ENCODE results near the gene ZNF557.
"Not testable (repeated sequence)": the region's sequence is repeated elsewhere in the genome, so short reads cannot be mapped to it uniquely, and the experiment has no call there.

Gene ZNF557

GRCh38 chr19:7069042-7069903 is at the start of gene ZNF557:
Gene ZNF557, plus strand, starts transcription at chr19:7069703. Its CDS starts 5,372 bp downstream, at chr19:7075075.
- peak; percentile 94 for DNase-seq (ENCODE audit: low read depth)

GRCh38 chr19:7021331-7021730 is 48.2 kb upstream of the ZNF557 start, which contains the start of gene MBD3L2B:
Gene MBD3L2B, minus strand, starts transcription at chr19:7021431. Its CDS starts 34 bp downstream, at chr19:7021397.
- DNase-seq (ENCODE audit: low read depth), result not testable (repeated sequence)

- DNase-seq (ENCODE audit: low read depth), result not testable (repeated sequence)
These were observed 40.7 kb upstream of the ZNF557 start for GRCh38 chr19:7028790-7029189.

DNA sequence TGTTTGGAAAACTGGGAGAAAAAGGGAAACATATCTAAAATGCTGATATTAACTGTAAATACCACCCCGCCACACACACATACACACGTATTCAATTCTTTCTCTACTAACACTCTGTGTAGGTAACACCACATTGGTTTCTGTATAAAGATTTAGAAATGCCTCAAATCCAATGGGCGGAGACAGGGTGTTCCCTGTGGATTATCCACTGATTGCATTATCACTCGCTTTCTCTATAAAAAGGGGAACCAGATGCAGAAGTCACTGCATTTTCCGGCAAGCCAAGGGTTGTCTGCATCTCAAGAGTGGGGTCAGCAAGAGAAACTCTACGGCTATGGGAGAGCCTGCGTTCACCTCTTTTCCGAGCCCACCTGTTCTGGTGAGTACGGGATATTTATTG is 39.2 kb upstream of the ZNF557 start, which contains the start of gene MBD3L5:
TSS of gene MBD3L5 (plus strand) at position 301 of the 400 bp plus-strand sequence. CDS start at position 335, 34 bp downstream.
- not testable (repeated sequence) for DNase-seq (ENCODE audit: low read depth)

DNA sequence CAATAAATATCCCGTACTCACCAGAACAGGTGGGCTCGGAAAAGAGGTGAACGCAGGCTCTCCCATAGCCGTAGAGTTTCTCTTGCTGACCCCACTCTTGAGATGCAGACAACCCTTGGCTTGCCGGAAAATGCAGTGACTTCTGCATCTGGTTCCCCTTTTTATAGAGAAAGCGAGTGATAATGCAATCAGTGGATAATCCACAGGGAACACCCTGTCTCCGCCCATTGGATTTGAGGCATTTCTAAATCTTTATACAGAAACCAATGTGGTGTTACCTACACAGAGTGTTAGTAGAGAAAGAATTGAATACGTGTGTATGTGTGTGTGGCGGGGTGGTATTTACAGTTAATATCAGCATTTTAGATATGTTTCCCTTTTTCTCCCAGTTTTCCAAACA is 29.4 kb upstream of the ZNF557 start, which contains the start of gene MBD3L4:
TSS of gene MBD3L4 (minus strand) at position 101 of the 400 bp plus-strand sequence. CDS start at position 66, 35 bp downstream.
- DNase-seq (ENCODE audit: low read depth), result not testable (repeated sequence)

DNA sequence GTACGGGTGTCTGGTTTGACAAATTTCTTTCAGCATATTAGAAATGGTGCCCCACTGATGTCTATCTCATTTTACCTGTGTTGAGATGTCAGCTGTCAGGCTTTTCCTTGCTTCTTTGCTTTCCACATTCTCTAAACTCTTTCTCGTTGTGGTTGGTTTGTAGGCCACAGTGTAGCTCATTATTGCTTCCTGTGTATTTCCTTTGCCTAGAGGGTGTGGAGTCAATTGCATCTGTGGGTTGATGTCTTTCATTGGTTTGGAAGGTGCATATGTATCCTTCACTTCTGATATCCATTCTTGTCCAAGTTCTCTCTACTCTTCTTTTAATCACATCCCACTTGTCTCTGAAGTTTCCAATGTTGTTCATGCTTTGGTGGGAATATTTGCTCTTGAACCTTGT is 27.9 kb upstream of the ZNF557 start:
- not testable (repeated sequence) for DNase-seq (ENCODE audit: low read depth)

GRCh38 chr19:7049021-7049420 is 20.5 kb upstream of the ZNF557 start, which contains the start of gene MBD3L2:
Gene MBD3L2, plus strand, starts transcription at chr19:7049321. Its CDS starts 53 bp downstream, at chr19:7049374.
- not testable (repeated sequence) for DNase-seq (ENCODE audit: low read depth)

GRCh38 chr19:7051421-7051820 is 18.1 kb upstream of the ZNF557 start:
- not testable (repeated sequence) for DNase-seq (ENCODE audit: low read depth)

GRCh38 chr19:7052896-7053295 is 16.6 kb upstream of the ZNF557 start:
- DNase-seq (ENCODE audit: low read depth), result not testable (repeated sequence)

DNA sequence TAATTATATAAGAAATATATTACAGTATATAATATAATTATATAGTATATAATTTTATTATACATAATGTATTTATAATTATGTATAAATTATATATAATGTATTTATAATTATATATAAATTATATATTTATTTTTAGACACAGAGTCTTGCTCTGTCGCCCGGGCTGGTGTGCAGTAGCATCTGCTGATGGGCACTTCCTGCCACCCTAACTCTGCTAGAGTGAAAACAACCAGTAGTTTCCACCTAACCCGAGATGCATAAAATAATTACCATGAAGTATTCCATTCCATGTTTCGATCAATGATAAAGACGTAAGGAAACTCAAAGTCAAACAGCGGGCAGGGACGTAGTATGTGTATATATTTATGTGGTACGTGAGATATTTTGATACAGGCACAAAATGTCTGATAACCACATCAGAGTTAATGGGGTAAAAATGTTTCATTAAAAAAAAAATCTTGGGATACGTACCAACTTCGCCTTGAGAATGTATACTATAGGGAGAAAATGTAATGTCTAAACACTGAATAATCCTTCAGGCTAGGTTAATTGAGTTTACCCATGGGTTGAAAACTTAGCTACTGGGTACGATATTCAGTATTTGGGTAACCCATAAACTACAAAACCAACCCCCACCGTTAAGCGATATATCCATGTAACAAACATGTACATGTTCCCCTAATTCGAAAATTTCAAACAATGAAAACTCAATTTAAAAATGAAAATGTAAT is 14.7 kb upstream of the ZNF557 start:
- DNase-seq (ENCODE audit: low read depth), result not testable (repeated sequence)

DNA sequence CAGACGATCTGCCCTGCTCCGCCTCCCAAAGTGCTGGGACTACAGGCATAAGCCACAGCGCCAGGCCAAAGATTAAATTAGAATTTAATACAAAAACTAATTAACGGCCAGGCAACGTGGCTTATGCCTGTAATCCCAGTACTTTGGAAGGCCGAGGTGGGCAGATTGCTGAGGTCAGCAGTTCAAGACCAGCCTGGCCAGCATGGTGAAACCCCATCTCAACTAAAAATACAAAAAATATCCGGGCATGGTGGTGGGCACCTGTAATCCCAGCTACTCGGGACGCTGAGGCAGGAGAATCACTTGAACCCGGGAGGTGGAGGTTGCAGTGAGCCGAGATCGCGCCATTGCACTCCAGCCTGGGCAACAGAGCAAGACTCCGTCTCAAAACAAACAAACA is 13.8 kb upstream of the ZNF557 start:
- not testable (repeated sequence) for DNase-seq (ENCODE audit: low read depth)

- not testable (repeated sequence) for DNase-seq (ENCODE audit: low read depth)
These were observed 13.1 kb upstream of the ZNF557 start for GRCh38 chr19:7056371-7056770.

DNA sequence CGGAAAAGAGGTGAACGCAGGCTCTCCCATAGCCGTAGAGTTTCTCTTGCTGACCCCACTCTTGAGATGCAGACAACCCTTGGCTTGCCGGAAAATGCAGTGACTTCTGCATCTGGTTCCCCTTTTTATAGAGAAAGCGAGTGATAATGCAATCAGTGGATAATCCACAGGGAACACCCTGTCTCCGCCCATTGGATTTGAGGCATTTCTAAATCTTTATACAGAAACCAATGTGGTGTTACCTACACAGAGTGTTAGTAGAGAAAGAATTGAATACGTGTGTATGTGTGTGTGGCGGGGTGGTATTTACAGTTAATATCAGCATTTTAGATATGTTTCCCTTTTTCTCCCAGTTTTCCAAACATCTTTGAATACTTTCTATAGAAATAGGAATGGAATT is 10.9 kb upstream of the ZNF557 start, which contains the start of gene MBD3L3:
TSS of gene MBD3L3 (minus strand) at position 101 of the 400 bp plus-strand sequence. CDS start at position 30, 71 bp downstream.
- DNase-seq (ENCODE audit: low read depth), result not testable (repeated sequence)

- not testable (repeated sequence) for DNase-seq (ENCODE audit: low read depth)
These were observed 9.5 kb upstream of the ZNF557 start for GRCh38 chr19:7059977-7060376.

- DNase-seq (ENCODE audit: low read depth), result no peak
These were observed 6.2 kb upstream of the ZNF557 start for GRCh38 chr19:7063339-7063738.

DNA sequence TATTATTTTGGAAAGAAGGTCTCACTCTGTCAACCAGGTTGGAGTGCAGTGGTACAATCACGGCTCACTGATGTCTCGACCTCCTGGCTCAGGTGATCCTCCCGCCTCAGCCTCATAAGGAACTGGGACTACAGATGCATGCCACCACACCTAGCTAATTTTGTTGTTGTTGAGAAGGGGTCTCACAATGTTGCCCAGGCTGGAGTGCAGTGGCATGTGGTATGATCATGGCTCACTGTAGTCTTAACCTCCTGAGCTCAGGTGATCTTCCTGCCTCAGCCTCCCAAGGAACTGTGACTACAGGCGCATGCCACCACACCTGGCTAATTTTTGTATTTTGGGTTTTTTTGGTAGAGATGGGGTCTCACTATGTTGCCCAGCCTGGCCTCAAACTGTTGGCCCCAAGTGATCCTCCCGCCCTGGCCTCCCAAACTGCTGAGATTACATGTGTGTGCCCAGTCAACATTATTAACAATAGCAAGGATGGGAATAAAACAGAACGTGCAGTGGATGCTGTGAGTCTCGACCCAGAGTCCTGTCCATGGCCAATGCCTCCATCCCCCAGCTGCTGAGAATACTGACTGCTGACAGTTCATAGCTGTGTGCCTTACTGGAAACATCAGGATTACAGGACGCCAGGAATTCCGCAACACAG is 5.6 kb upstream of the ZNF557 start:
- DNase-seq (ENCODE audit: low read depth), result no peak

GRCh38 chr19:7067122-7067521 is 2.4 kb upstream of the ZNF557 start:
- DNase-seq (ENCODE audit: low read depth), result not testable (repeated sequence)

DNA sequence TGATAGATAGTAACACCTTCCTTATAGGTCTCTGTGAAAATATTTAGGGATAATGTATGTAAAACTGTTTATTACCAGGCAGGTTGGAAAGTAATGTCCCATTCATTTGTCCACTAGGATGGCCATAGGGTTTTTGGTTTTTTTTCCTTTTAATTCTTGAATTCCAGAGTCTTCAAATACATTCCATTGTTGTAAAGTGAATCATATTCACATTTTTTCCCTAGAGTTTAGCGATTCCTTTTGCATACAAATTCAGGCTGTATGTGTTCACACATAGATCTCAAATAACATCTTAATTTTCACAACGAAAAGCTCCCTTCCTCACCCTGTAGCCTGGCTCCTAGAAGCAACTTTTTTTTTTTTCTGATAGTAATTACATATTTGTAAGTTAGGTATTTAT is 1.8 kb upstream of the ZNF557 start:
- DNase-seq (ENCODE audit: low read depth), result no peak

DNA sequence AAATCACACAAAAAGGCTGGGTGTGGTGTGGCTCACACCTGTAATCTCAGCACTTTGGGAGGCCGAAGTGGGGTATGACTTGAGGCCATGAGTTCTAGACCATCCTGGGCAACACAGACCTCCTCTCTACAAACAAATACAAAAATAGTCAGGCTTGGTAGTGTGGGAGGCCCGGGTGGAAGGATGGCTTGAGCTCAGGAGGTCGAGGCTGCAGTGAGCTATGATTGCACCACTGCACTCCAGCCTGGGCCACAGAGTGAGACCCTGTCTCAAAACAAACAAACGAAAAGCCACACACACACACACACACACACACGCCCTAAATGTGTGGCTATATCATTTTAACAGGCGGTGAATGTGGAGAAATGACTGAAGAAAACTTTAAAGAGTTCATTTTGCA is 904 bp upstream of the ZNF557 start:
- DNase-seq (ENCODE audit: low read depth), result no peak

- DNase-seq (ENCODE audit: low read depth), result no peak
These were observed 362 bp downstream of the ZNF557 start for GRCh38 chr19:7069904-7070226.

DNA sequence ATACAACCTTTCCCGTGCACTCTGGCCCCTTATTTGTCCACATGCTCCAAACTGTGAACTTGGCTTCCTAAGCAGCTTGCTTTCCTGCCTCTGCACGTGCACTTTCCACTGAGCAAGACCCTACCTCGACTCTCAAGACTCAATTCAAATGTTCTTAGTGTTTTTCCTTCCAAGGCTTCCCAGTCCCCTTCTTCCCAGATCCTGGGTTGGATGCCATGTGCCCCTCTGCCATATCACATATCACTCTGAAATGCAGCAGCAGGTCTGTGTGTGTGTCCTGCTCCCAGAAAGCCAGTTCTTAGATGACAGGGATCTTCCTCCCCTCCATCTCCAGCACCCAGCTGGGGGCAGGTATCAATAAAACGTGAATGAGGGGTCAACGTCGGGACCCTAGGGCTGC is 3.0 kb downstream of the ZNF557 start:
- DNase-seq (ENCODE audit: low read depth), result no peak

DNA sequence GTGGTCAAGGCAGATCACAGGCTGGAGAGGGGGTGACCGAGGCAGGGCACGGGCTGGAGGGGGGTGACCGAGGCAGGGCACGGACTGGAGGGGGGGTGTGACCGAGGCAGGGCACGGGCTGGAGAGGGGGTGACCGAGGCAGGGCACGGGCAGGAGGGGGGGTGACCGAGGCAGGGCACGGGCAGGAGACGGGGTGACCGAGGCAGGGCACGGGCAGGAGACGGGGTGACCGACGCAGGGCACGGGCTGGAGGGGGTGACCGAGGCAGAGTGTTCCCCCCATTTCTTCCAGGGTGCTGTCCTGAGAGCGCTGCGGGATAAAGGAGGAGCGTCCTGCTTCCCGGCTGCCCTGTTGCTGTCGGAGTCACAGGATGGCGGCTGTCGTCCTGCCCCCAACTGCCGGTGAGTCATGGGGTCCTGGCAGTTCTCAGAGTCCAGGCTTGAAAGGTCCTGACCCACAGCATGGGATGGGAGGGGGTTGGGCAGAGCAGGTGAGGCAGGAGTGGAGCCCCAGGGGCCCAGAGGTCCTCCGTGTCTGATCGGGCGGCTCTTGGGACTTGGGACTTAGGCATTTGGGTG is 5.3 kb downstream of the ZNF557 start:
- DNase-seq (ENCODE audit: low read depth), result no peak

Measured in stromal cell of bone marrow (primary cell).